IMR-90 (cell line): ENCODE results near the gene PIN1. TPM values are rescaled to one million over a fixed set of nuclear protein-coding genes. Genes with fewer than 3 reads are reported as not detected.
A peak's percentile ranks its signal among the peaks of the same experiment; 100 is the strongest.

Source experiments
- ATAC-seq: fragments of 200-7000 bp; cut with Tn5 transposase; 2 replicates; pipeline ENCODE4 v1.9.1; 2020; ENCODE audit warnings: low read depth, mild to moderate bottlenecking, moderate library complexity
- BruUV-seq: library from RNA; stranded (reverse); fragments of 400-500 nt; replicated peaks from 2 replicates; lab custom pipeline; 2021; lab: Mats Ljungman, UMichigan
- CTCF ChIA-PET: fragments of 300-600 bp; formaldehyde crosslinking; extraction: SDS; loops from one replicate; lab custom pipeline; 2021; ENCODE audit warnings: antibody characterized with exemption; lab: Yijun Ruan, JAX
- POLR2A ChIA-PET: fragments of 300-600 bp; sonication (Branson Sonifier 250); formaldehyde crosslinking; loops from one replicate; lab custom pipeline; 2022; ENCODE audit warnings: antibody characterized with exemption; ENCODE audit not compliant: unreplicated experiment; lab: Charles Lee
- DNase-seq: peaks from one replicate; pipeline ENCODE4 v3.0.0; 2013
- H2AFZ ChIP-seq: replicated peaks from 2 replicates; pipeline ENCODE3; 2013; ENCODE audit warnings: low read length, mild to moderate bottlenecking; ENCODE audit not compliant: poor library complexity
- H2AK5ac ChIP-seq: 2 replicates; pipeline ENCODE4 v1.6.1; 2013; ENCODE audit warnings: low read depth, low read length, inconsistent platforms
- H2AK9ac ChIP-seq: replicated peaks from 2 replicates; pipeline ENCODE3; 2013; ENCODE audit warnings: mild to moderate bottlenecking, low read depth, low read length, moderate library complexity; ENCODE audit not compliant: poor library complexity
- H2BK120ac ChIP-seq: 2 replicates; pipeline ENCODE4 v1.6.1; 2013; ENCODE audit warnings: low read depth, low read length, inconsistent platforms
- H2BK15ac ChIP-seq: 3 replicates; pipeline ENCODE4 v1.6.1; 2013; ENCODE audit warnings: low read depth, low read length, inconsistent platforms
- H2BK20ac ChIP-seq: 2 replicates; pipeline ENCODE4 v1.6.1; 2013; ENCODE audit warnings: low read depth, mild to moderate bottlenecking, inconsistent platforms, low read length, moderate library complexity
- H2BK5ac ChIP-seq: 2 replicates; pipeline ENCODE4 v1.6.1; 2013; ENCODE audit warnings: mild to moderate bottlenecking, low read depth, low read length, inconsistent platforms; ENCODE audit not compliant: poor library complexity, severe bottlenecking
- H3K14ac ChIP-seq: replicated peaks from 2 replicates; pipeline ENCODE4 v1.6.1; 2013; ENCODE audit warnings: low read depth, low read length, inconsistent platforms
- H3K18ac ChIP-seq: 2 replicates; pipeline ENCODE4 v1.6.1; 2013; ENCODE audit warnings: low read depth, low read length, control low read depth
- H3K23ac ChIP-seq: 2 replicates; pipeline ENCODE4 v1.6.1; 2013; ENCODE audit warnings: low read depth, low read length, inconsistent platforms
- H3K27ac ChIP-seq: 2 replicates; pipeline ENCODE4 v1.5.1; 2013; ENCODE audit warnings: mild to moderate bottlenecking, control low read depth, low read length; ENCODE audit not compliant: insufficient read depth
- H3K27me3 ChIP-seq: 2 replicates; pipeline ENCODE4 v1.6.1; 2013; ENCODE audit warnings: low read length; ENCODE audit not compliant: control insufficient read depth, insufficient read depth
- H3K36me3 ChIP-seq: 2 replicates; pipeline ENCODE4 v1.6.1; 2013; ENCODE audit warnings: low read length, mixed read lengths; ENCODE audit not compliant: control insufficient read depth, insufficient read depth
- H3K4ac ChIP-seq: 2 replicates; pipeline ENCODE4 v1.6.1; 2013; ENCODE audit warnings: low read depth, low read length, inconsistent platforms
- H3K4me1 ChIP-seq: 2 replicates; pipeline ENCODE4 v1.6.1; 2013; ENCODE audit warnings: low read length, mixed read lengths; ENCODE audit not compliant: control insufficient read depth, insufficient read depth
- H3K4me2 ChIP-seq: 2 replicates; pipeline ENCODE4 v1.6.1; 2013; ENCODE audit warnings: low read depth, mild to moderate bottlenecking, control low read depth, low read length, moderate library complexity
- H3K4me3 ChIP-seq: 2 replicates; pipeline ENCODE4 v1.5.1; 2013; ENCODE audit warnings: low read depth, mild to moderate bottlenecking, control low read depth, low read length, moderate library complexity; ENCODE audit not compliant: insufficient read depth
- H3K56ac ChIP-seq: 2 replicates; pipeline ENCODE4 v1.6.1; 2013; ENCODE audit warnings: low read length, inconsistent platforms; ENCODE audit not compliant: insufficient read depth; ENCODE audit errors: extremely low read depth
- H3K79me1 ChIP-seq, 2 experiments: 2 replicates each; pipeline ENCODE4 v1.6.1; 2013; ENCODE audit warnings: low read length in 2 of 2, inconsistent platforms in 1 of 2, low read depth in 1 of 2
- H3K9ac ChIP-seq: 2 replicates; pipeline ENCODE4 v1.6.1; 2013; ENCODE audit warnings: low read depth, low read length, control low read depth
- H3K9me1 ChIP-seq: 2 replicates; pipeline ENCODE4 v1.6.1; 2013; ENCODE audit warnings: low read length, inconsistent platforms; ENCODE audit not compliant: insufficient read depth
- H3K9me3 ChIP-seq: 2 replicates; pipeline ENCODE4 v1.6.1; 2013; ENCODE audit warnings: low read length; ENCODE audit not compliant: control insufficient read depth, insufficient read depth
- H4K20me1 ChIP-seq: 2 replicates; pipeline ENCODE4 v1.6.1; 2013; ENCODE audit warnings: low read length, inconsistent platforms; ENCODE audit not compliant: insufficient read depth
- H4K5ac ChIP-seq: 2 replicates; pipeline ENCODE4 v1.6.1; 2013; ENCODE audit warnings: mild to moderate bottlenecking, low read depth, low read length, control low read depth
- H4K8ac ChIP-seq, 2 experiments: 2 replicates each; pipeline ENCODE4 v1.6.1; 2013; ENCODE audit warnings: low read depth in 2 of 2, low read length in 2 of 2, control low read depth in 1 of 2, inconsistent platforms in 1 of 2
- H4K91ac ChIP-seq: 2 replicates; pipeline ENCODE4 v1.6.1; 2013; ENCODE audit warnings: low read depth, low read length, inconsistent platforms; ENCODE audit not compliant: insufficient read depth
- BHLHE40 ChIP-seq: fragments of 150-350 bp; IDR thresholded peaks from 2 replicates; pipeline ENCODE4 v1.6.1; 2016; ENCODE audit warnings: mild to moderate bottlenecking, low read depth, low read length
- CEBPB ChIP-seq: IDR thresholded peaks from 2 replicates; pipeline ENCODE4 v1.6.1; 2012; ENCODE audit warnings: low read depth, low read length, improper control_type of control experiment
- CHD1 ChIP-seq: IDR thresholded peaks from 2 replicates; pipeline ENCODE4 v1.6.1; 2012; ENCODE audit warnings: low read depth, low read length, improper control_type of control experiment
- CTCF ChIP-seq: conservative IDR thresholded peaks from 2 replicates; pipeline ENCODE4 v1.5.1; 2012; ENCODE audit warnings: mild to moderate bottlenecking, low read depth, low read length, improper control_type of control experiment
- FOS ChIP-seq: fragments of 150-350 bp; IDR thresholded peaks from 2 replicates; pipeline ENCODE4 v1.6.1; 2016; ENCODE audit warnings: low read depth, low read length
- MAZ ChIP-seq: IDR thresholded peaks from 2 replicates; pipeline ENCODE4 v1.6.1; 2012; ENCODE audit warnings: low read depth, mild to moderate bottlenecking, low read length, improper control_type of control experiment, moderate library complexity, borderline replicate concordance
- MXI1 ChIP-seq: IDR thresholded peaks from 2 replicates; pipeline ENCODE4 v1.6.1; 2012; ENCODE audit warnings: low read depth, mild to moderate bottlenecking, low read length, moderate library complexity, borderline replicate concordance
- RAD21 ChIP-seq: IDR thresholded peaks from 2 replicates; pipeline ENCODE4 v1.6.1; 2012; ENCODE audit warnings: low read length, improper control_type of control experiment
- RCOR1 ChIP-seq: IDR thresholded peaks from 2 replicates; pipeline ENCODE4 v1.6.1; 2012; ENCODE audit warnings: mild to moderate bottlenecking, low read length, improper control_type of control experiment; ENCODE audit not compliant: insufficient replicate concordance
- SMC3 ChIP-seq: fragments of 150-350 bp; IDR thresholded peaks from 2 replicates; pipeline ENCODE4 v1.6.1; 2016; ENCODE audit warnings: low read depth, mild to moderate bottlenecking, antibody characterized with exemption, low read length, moderate library complexity
- USF2 ChIP-seq: fragments of 150-350 bp; IDR thresholded peaks from 2 replicates; pipeline ENCODE4 v1.6.1; 2017; ENCODE audit warnings: mild to moderate bottlenecking, antibody characterized with exemption, low read length, low read depth
- WGBS, 2 experiments: methylation state at CpG; one replicate each; pipeline versions ENCODE4 v1.1.5 to v1.1.7; 2013; ENCODE audit warnings: missing lambda C conversion rate in 2 of 2; ENCODE audit not compliant: insufficient read length in 1 of 2; ENCODE audit errors: extremely low coverage in 2 of 2; 5-methylcytosine and 5-hydroxymethylcytosine counted together
- dilution Hi-C: fragments of 300-500 bp; cut with HindIII; formaldehyde crosslinking; loops from one replicate; pipeline ENCODE4 v1.14.3; 2018; ENCODE audit warnings: low sequenced_read_pairs; ENCODE audit not compliant: unreplicated experiment
- in situ Hi-C: fragments of 300-500 bp; cut with MboI; formaldehyde crosslinking; loops from 3 replicates; pipeline ENCODE4 v1.14.3; 2019; ENCODE audit warnings: low sequenced_read_pairs, inconsistent platforms, mixed read lengths
- intact Hi-C: fragments of 100-400 bp; cut with micrococcal nuclease; formaldehyde crosslinking; loops from 2 replicates; pipeline ENCODE4 v1.10.0; 2022
- polyA plus RNA-seq, 3 experiments: library from polyadenylated mRNA; depleted of rRNA; stranded (reverse); fragments of >200 nt; gene quantifications; 2 replicates each; pipeline ENCODE4 v1.2.3, GENCODE V29; 2012; ENCODE audit warnings: low replicate concordance in 1 of 3
- total RNA-seq: library from RNA; depleted of rRNA; stranded (reverse); fragments of >200 nt; gene quantifications from 2 replicates; pipeline ENCODE4 v1.2.3, GENCODE V29; 2012

Gene PIN1
- total and polyA plus RNA-seq, 2 of the 4 experiments (the other 2 are of a cell fraction): 76.0 to 105 TPM

- no peak overlapping the region for H3K18ac ChIP-seq
- intact Hi-C loops: no loop called here
- H3K27ac ChIP-seq: peak overlapping the region; percentile 7; the same call in 1 of the 2 replicates
- H3K23ac ChIP-seq: no peak overlapping the region
- peak overlapping the region; percentile 46 for H2BK5ac ChIP-seq
- no TSS peak for BruUV-seq
- no peaks in the 10 kb centered on the region for H3K9me3 ChIP-seq
- 22% methylated on average over 8 of the region's 13 CpGs; no CpG with 5 or more reads in 1 of the 2 experiments for WGBS, 2 experiments
- TF ChIP-seq USF2 (peak; percentile 94), MXI1 (peak; percentile 89), CHD1 (no peak), BHLHE40 (peak; percentile 100), FOS (peak; percentile 80), CTCF (peak; percentile 92), MAZ (peak; percentile 92), RCOR1 (no peak), CEBPB (no peak), RAD21 (peak; percentile 57), SMC3 (peak; percentile 72)
- ChIA-PET POLR2A (no interaction called here), CTCF (no interaction called here)
- ATAC-seq (peak; percentile 97), DNase-seq (peak; percentile 97)
- peak overlapping the region; percentile 84 for H2AFZ ChIP-seq
- no peak overlapping the region for H4K5ac ChIP-seq
- H3K56ac ChIP-seq: no peak overlapping the region
- peaks cover 5% of the 10 kb centered on the region for H3K4me1 ChIP-seq
- H3K9ac ChIP-seq: no peak overlapping the region
- peaks cover 18 to 57% of the 10 kb centered on the region in 2 experiments for H3K79me1 ChIP-seq
- no peak overlapping the region for H2BK120ac ChIP-seq
- peaks cover 38% of the 10 kb centered on the region for H3K36me3 ChIP-seq
- peak overlapping the region; percentile 68; the same call in 1 of the 2 replicates for H3K4ac ChIP-seq
- peak overlapping the region; percentile 85 for H2AK9ac ChIP-seq
- no peaks in the 10 kb centered on the region for H3K27me3 ChIP-seq
- no peak overlapping the region for H3K14ac ChIP-seq
- H3K9me1 ChIP-seq: peaks cover 9% of the 10 kb centered on the region; the same call in 1 of the 2 replicates
- no peak overlapping the region for H4K91ac ChIP-seq
- H4K20me1 ChIP-seq: peaks cover 20% of the 10 kb centered on the region
- in situ Hi-C loops: no loop called here
- no peak overlapping the region; a peak in 1 of 4 replicates for H4K8ac ChIP-seq
- dilution Hi-C loops: no loop called here
- no peak overlapping the region for H3K4me3 ChIP-seq
- no peak overlapping the region for H2BK15ac ChIP-seq
- no peak overlapping the region for H3K4me2 ChIP-seq
- H2AK5ac ChIP-seq: peak overlapping the region; percentile 57; the same call in 1 of the 2 replicates
- no peak overlapping the region for H2BK20ac ChIP-seq
These were observed 12.1 kb downstream of the PIN1 start for GRCh38 chr19:9847087-9847671.
